Activated CD4-positive, alpha-beta T cell treated with anti-CD3 and anti-CD28 coated beads for 24 hours (primary cell): Measurements from ENCODE around the gene CKAP5.

Source experiments
- DNase-seq, 2 donors: peaks; one replicate each; pipeline ENCODE4 v3.0.0-alpha.2; 2020; ENCODE audit warnings: low read depth in 2 of 2

The CKAP5 gene

GRCh38 chr11:46845740-46846509 lies at the start of gene CKAP5:
Gene CKAP5 (minus strand): TSS chr11:46846280. CDS start chr11:46821231, 25,049 bp downstream.
- DNase-seq = peak; percentile 77 to 83

DNA sequence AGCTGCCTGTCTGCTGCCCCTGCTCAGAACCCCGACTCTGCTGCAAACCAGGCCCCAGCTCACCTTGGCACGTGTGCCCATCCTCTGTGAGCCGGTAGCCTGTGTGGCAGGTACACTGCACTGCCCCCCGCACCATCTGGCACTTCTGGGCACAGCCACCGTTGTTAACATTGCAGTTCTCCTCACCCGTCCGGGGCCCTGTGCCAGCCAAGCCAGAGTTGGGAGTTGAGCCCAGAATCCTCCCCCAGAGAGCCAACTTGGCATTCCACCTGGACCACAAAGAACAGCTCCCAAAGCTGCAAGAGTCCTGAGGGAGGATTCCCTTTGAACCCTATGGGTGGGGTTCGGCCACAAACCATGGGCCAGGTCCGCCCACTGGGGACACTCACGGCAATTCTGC lies 49.7 kb upstream of the CKAP5 start:
- DNase-seq = no peak

DNA sequence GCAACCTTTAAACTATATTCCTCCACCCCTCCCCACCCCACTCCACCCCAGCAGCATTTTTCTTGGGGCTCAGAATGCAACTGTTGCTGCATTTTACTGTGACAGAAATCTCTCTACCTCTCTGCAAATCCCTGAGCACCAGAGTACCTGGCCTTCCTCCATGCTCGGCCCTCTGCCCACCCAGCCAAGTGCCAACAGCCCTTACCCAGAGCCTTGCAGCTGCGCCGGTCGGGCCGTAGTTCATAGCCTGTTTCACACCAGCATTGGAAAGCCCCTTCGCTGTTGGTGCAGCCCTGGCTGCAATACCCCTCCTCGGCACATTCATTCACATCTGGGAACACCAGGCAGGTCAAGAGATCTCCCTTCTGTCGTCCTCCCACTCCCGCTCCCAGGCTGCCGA lies 48.9 kb upstream of the CKAP5 start:
- no peak for DNase-seq

DNA sequence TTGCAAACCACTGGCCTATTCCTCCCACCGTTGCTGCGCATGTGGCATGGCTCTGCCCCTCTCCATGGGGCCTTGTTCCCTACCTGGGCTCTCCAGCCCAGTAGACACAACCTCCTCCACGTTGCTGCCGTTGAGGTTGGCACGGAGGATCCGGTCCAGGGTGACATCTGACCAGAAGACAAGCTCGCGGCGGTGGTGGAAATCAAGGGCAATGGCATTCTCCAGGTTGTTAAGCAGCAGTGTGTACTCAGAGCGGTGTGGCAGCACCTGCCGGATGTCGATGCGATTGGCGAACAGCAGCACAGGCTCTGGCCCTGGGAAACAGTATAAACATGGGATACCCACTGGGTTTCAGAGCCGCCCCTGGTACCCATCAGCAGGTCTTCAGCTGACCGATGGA lies 48.4 kb upstream of the CKAP5 start:
- DNase-seq = no peak

DNA sequence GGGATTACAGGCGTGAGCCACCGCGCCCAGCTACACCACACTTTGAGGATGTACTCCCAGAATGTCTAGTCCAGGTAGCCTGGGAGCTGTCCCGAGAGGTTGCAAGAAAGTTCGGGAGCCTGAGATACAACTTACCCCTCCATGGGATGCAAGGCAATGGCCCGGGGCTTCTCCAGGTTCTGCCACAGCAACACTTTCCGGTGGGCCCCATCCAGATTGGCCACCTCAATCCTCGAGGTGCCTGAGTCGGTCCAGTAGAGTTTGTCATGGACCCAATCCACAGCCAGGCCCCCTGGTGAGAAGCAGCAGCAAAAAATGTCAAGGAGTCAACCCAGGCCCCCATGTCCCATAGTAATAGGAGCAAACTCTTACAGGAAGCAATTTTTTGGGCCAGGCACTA lies 46.8 kb upstream of the CKAP5 start:
- DNase-seq = no peak

GRCh38 chr11:46892109-46892508 lies 46.0 kb upstream of the CKAP5 start:
- no peak for DNase-seq

DNA sequence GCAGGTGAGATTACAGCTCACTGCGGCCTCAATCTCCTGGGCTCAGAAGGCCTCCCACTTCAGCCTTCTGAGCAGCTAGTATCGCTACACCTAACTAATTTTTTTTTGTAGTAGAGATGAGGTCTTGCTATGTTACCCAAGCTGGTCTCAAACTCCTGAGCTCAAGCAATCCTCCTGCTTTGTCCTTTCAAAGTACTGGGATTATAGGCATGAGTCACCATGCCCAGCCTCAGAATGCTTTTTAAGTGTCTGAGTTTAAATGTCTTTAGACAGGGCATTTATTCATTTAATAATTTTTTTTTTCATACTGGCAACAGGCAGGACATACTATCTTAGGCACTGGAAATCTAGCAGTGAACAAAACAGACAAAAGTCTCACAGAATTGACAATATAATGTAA lies 44.6 kb upstream of the CKAP5 start:
- no peak for DNase-seq

DNA sequence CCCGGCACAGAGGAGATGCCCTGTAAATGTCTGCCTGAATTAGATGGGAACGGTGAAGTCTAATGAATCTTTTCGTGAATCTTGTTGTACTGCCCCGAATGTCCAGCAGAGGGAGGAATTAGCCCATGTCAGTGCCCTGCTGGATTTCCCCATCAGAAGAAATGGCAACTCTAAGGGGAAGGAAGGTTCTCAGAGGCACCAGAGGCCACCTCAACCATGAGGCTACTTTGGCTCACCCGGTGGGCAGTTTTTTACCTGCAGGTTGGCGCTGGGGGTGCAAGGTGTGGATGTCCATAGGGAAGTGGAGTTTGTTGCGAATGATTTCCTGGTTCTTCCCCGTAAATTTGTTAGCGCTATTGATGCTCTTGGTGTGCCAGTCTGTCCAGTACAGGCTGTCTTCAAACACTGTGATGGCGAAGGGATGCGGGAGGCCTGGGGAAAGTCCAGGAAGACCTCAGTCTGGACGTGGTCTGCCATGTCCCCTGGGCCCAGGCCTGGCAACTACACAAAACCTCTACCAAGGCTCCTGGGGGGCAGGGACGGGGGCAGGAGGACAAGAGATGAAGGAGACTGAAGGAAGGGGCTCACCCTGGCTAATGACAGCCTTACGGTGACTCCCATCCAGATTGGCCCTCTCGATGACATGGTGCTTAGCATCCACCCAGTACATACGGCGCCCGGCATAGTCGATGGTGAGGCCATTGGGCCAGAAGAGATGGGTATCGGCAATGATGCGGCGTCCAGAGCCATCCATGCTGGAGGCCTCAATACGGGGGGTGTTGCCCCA lies 43.8 kb upstream of the CKAP5 start:
- peak; percentile 62 to 69 for DNase-seq

DNA sequence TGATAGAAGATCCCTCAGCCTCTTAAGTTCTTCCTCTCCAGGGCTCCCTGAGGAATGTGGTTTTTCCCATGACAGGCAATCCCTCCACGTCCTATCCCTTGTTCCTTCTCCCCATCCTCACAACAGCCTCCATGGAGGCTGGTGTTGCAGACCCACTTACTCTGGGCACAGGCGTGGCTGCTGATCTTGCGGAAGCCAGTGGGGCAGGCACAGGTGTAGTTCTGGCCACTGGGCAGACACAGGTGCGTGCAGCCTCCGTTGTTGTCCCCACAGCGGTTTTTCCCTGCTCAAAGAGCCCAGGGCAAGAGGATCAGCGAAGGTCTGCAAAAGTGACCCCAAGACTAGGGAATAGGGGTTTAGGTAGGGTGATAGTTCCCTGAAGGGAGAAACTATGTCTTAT lies 43.2 kb upstream of the CKAP5 start:
- no peak for DNase-seq

DNA sequence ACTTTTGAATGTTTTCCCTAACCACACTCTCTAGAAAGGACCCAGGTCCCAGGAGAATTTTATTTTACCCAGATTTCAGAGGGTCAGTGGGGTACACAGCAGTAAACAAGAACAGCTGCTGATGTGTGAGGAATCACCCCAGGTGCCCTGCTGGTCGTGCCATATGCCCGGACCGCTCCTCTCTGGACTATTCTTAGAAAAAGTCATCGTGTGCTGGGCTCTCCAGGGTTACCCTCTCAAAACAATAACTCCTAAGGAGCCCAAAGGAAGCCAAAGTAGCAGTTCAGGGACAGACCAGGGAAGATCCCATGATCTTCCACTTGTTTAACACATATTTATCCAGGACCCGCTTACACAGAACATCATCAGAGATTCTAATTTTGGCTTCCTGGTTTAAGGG lies 42.6 kb upstream of the CKAP5 start:
- DNase-seq = no peak

DNA sequence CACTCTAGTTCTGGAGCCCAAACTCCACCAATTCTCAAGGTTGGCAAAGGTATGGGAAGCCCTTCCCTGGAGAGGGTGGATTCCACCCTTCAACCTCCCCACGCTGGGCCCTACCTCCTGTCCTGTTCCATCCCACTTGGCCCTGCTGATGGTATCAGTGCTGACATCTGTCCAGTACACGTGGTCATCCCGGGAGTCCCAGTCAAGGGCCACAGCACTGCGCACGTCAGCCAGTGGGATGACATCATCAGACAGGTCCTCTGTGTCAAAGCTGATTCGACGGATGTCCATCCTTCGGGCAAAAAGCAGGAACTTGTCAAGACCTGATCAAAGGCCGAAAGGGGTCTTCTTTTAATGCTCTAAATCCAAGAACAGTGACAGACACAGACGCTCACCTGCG lies 40.1 kb upstream of the CKAP5 start:
- no peak for DNase-seq

DNA sequence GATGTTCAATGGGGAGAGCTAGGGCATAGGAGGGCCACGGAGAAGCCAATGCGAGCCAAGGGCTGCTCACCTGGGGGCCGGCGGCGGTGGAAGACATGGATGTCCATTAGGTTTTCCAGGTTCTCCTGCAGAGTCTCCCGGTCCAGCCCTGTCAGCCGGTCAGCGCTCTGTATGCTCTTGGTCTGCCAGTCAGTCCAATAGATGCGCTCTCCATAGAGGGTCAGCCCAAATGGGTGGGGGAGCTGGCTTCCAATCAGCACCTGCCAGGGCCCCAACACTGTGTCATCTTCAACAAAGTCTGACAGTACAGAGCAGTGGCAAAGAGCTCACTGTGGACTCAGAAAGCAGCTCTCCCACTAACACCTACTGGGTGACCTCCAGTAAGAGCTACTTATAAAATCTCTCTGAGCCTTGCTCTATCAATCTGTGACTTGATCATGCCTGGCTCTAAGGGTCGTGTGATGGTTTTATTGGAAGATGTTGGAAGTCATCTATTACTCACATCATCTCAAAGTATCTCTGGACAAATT lies 33.0 kb upstream of the CKAP5 start:
- no peak for DNase-seq

DNA sequence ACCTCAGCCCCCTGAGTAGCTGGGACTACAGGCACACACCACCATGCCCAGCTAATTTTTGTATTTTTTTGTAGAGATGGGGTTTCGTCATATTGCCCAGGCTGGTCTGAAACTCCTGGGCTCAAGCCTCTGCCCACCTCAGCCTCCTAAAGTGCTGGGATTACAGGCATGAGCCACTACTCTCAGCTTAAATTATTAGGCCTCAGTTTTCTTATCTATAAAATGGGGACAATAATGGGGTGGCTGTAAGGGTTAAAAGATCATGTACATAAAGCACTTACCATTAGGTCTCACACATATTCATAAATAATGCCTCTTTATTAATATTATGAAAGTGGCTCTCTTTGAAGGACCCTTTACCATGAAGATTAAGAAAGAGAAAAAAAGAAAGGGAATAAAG lies 31.5 kb upstream of the CKAP5 start:
- DNase-seq = no peak

DNA sequence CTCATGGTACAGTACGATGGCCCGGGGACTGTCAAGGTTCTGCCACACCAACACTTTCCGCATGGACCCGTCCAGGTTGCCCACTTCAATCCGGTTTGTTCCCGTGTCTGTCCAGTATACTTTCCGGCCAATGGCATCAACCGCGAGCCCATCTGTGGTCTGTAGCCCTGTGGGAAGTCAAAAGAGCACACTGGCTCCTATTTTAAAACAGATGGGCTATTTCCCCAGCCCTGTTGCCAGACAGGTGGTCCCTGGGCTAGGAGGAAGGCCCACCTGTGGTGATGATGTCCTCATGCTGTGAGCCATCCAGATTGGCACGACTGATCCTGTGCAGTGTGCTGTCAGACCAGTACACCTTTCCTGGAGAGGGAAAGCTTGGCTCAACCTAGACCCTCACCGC lies 30.4 kb upstream of the CKAP5 start:
- no peak for DNase-seq

DNA sequence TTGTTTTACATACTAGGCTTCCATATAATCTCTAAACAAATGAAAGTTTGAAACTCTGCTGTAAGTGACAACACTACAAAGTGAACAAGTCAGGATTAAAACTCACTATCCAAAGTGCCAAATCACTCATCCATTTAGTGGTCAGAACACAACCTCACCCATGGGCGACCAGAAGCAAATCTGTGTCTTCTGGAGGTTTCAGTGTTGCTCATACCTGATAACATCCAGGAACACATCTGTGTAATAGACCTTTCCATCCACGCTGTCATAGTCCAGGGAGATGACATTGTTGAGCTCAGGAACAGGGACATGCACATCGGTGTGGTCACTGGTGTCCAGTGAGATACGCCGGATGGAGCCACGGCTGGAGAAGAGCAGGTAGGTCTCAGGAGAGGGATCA lies 28.5 kb upstream of the CKAP5 start:
- DNase-seq = no peak

- DNase-seq = no peak
Measured at GRCh38 chr11:46868912-46869311, 22.8 kb upstream of the CKAP5 start.

DNA sequence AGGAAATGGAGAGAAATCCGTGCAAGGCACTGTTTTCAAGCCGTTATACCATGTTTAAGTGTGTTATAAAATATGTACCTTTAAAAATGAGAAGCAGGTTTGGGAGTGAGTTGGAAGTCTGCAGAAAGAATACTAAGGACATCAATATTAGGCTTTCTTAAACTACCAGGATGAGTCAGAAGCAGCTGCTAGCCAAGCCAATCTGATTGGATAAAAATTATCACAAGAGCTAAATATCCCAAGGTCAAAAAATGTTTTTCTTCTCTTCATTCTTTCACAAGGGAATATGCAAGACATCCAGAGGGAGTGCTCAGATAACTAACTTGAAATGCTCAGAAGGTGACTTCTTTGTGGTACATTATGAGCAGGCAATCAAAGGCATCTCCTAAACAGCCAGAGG lies 19.3 kb upstream of the CKAP5 start:
- DNase-seq = no peak

DNA sequence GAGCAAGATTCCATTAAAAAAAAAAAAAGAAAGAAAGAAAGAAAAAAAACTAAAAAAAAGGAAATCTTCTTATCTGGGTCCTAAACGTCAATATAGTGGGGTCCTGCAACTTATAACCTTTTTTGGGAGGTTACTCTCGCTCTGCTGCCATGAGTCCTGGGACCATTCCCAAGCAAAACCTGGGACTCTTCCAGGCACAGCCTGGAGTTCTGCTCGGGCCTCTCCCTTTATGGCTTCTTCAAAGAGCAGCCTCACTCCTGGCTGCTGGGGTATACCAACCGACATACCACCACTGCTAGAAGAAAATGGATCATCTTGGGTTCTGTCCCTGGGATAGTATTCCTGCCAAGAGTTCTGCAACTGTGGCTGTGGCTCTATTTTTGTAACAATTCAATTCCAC lies 14.1 kb upstream of the CKAP5 start:
- no peak for DNase-seq

GRCh38 chr11:46858920-46859546 lies 13.0 kb upstream of the CKAP5 start:
- no peak for DNase-seq

DNA sequence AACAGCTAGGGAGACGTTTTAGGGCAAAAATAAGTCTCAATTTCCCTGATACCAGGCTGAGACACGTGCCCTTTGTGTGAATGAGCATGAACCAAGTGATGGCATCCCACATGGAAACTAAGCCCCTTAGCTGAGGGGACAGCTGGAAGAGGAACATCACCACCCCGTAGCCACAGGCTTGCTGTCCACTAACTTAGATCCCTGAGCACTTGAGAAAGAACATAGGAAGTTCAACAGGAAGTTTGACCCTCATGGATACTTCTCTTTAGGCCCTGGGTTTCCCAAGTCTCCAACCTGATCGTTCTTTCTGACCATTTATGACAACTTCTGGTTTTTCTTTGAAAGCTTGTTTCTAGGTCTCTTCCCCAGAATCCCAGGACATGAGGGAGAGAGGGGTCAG lies 11.6 kb upstream of the CKAP5 start:
- no peak for DNase-seq

GRCh38 chr11:46856605-46857343 lies 10.7 kb upstream of the CKAP5 start:
- no peak for DNase-seq

DNA sequence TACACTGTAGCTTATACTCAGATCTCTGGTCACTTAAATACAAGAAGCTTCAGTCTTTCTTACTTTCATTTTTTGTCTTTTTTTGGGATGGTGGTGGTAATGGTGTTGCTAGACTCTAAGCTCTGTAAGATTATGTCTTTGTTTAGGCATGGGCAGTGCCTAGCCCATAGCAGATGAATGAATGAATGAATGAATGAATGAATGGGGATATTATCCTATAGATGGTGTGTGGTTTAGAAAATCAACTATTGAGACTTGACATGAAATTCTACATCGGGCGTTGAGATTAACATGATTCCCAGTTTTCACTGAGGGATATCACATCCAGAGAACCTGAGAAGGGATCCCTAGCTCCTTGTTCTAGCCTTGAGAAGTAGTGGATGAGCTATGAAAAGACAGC lies 9.8 kb upstream of the CKAP5 start:
- no peak for DNase-seq
